COLO668 (cell line): ENCODE data around the gene KANSL1.

Experiments
- DNase-seq: peaks from one replicate; lab custom pipeline; 2025; ENCODE audit not compliant: unreplicated experiment; lab: John Stamatoyannopoulos, UW

The KANSL1 gene

GRCh38 chr17:46141645-46142044 is 51.6 kb downstream of the KANSL1 start:
- no peak for DNase-seq

- no peak for DNase-seq
Observed at GRCh38 chr17:46140645-46141197, 52.5 kb downstream of the KANSL1 start.

- no peak for DNase-seq
Observed at GRCh38 chr17:46139432-46140210, 53.6 kb downstream of the KANSL1 start.

- DNase-seq: no peak
Observed at GRCh38 chr17:46138473-46138872, 54.8 kb downstream of the KANSL1 start.

- DNase-seq: no peak
Observed at GRCh38 chr17:46136820-46137219, 56.4 kb downstream of the KANSL1 start.

- DNase-seq: no peak
Observed at GRCh38 chr17:46135879-46136563, 57.2 kb downstream of the KANSL1 start.

- no peak for DNase-seq
Observed at GRCh38 chr17:46135126-46135812, 58.0 kb downstream of the KANSL1 start.

- no peak for DNase-seq
Observed at GRCh38 chr17:46129302-46129701, 63.9 kb downstream of the KANSL1 start.

GRCh38 chr17:46128453-46128852 is 64.8 kb downstream of the KANSL1 start:
- no peak for DNase-seq

GRCh38 chr17:46127524-46127923 is 65.7 kb downstream of the KANSL1 start:
- no peak for DNase-seq

GRCh38 chr17:46126840-46127239 is 66.4 kb downstream of the KANSL1 start:
- DNase-seq: no peak

GRCh38 chr17:46125831-46126230 is 67.4 kb downstream of the KANSL1 start:
- DNase-seq: no peak

- no peak for DNase-seq
Observed at GRCh38 chr17:46124695-46125592, 68.3 kb downstream of the KANSL1 start.

- DNase-seq: no peak
Observed at GRCh38 chr17:46123607-46124006, 69.6 kb downstream of the KANSL1 start.

- no peak for DNase-seq
Observed at GRCh38 chr17:46122486-46122871, 70.8 kb downstream of the KANSL1 start.

- DNase-seq: no peak
Observed at GRCh38 chr17:46121841-46122485, 71.3 kb downstream of the KANSL1 start.

GRCh38 chr17:46121165-46121764 is 72.0 kb downstream of the KANSL1 start:
- DNase-seq: no peak

- DNase-seq: no peak
Observed at GRCh38 chr17:46120537-46120936, 72.7 kb downstream of the KANSL1 start.

GRCh38 chr17:46120078-46120477 is 73.2 kb downstream of the KANSL1 start:
- DNase-seq: no peak

- DNase-seq: no peak
Observed at GRCh38 chr17:46118964-46119363, 74.3 kb downstream of the KANSL1 start.
